H9 (cell line): ENCODE measurements around the gene PCDHAC2. TPM values are rescaled to one million over a fixed set of nuclear protein-coding genes. Genes with fewer than 3 reads are reported as not detected.

Experiments
- DNase-seq: peaks from one replicate; pipeline ENCODE4 v3.0.0-alpha.2; 2017
- H2AFZ ChIP-seq: one replicate; pipeline ENCODE4 v1.6.1; 2013; ENCODE audit warnings: mild to moderate bottlenecking, low read length, control low read depth, moderate library complexity
- H2AK5ac ChIP-seq: 2 replicates; pipeline ENCODE4 v1.6.1; 2013; ENCODE audit warnings: low read length, control low read depth, mixed read lengths; ENCODE audit not compliant: insufficient read length
- H2BK120ac ChIP-seq: one replicate; pipeline ENCODE4 v1.6.1; 2013; ENCODE audit warnings: low read depth, mild to moderate bottlenecking, low read length, control low read depth, inconsistent platforms; ENCODE audit not compliant: poor library complexity, severe bottlenecking
- H2BK12ac ChIP-seq: 2 replicates; pipeline ENCODE4 v1.6.1; 2013; ENCODE audit warnings: low read length, control low read depth, mixed read lengths, low read depth; ENCODE audit not compliant: insufficient read length
- H2BK15ac ChIP-seq: 2 replicates; pipeline ENCODE4 v1.6.1; 2013; ENCODE audit warnings: low read depth, low read length, control low read depth
- H2BK20ac ChIP-seq: one replicate; pipeline ENCODE4 v1.6.1; 2013; ENCODE audit warnings: low read depth, mild to moderate bottlenecking, low read length, control low read depth, inconsistent platforms; ENCODE audit not compliant: poor library complexity, severe bottlenecking
- H2BK5ac ChIP-seq: 2 replicates; pipeline ENCODE4 v1.6.1; 2013; ENCODE audit warnings: low read length, control low read depth, mixed read lengths; ENCODE audit not compliant: insufficient read length
- H3K14ac ChIP-seq: 2 replicates; pipeline ENCODE4 v1.6.1; 2013; ENCODE audit warnings: low read length, control low read depth; ENCODE audit not compliant: insufficient read depth
- H3K18ac ChIP-seq: 2 replicates; pipeline ENCODE4 v1.6.1; 2013; ENCODE audit warnings: low read depth, mild to moderate bottlenecking, mixed read lengths, low read length, control low read depth; ENCODE audit not compliant: insufficient read length
- H3K23ac ChIP-seq: 2 replicates; pipeline ENCODE4 v1.6.1; 2013; ENCODE audit warnings: low read length, control low read depth, mixed read lengths, low read depth; ENCODE audit not compliant: insufficient read length
- H3K23me2 ChIP-seq: 2 replicates; pipeline ENCODE4 v1.6.1; 2013; ENCODE audit warnings: low read depth, mild to moderate bottlenecking, mixed read lengths, low read length, control low read depth; ENCODE audit not compliant: insufficient read length, poor library complexity, severe bottlenecking
- H3K27ac ChIP-seq: 2 replicates; pipeline ENCODE4 v1.5.1; 2013; ENCODE audit warnings: low read length, control low read depth, mixed read lengths, low read depth; ENCODE audit not compliant: insufficient read length
- H3K27me3 ChIP-seq: 2 replicates; pipeline ENCODE4 v1.6.1; 2013; ENCODE audit warnings: low read length, control low read depth, inconsistent platforms; ENCODE audit not compliant: insufficient read depth
- H3K4ac ChIP-seq: 2 replicates; pipeline ENCODE4 v1.6.1; 2013; ENCODE audit warnings: low read depth, mild to moderate bottlenecking, control low read depth, inconsistent platforms, low read length, moderate library complexity
- H3K4me1 ChIP-seq: 2 replicates; pipeline ENCODE4 v1.6.1; 2013; ENCODE audit warnings: low read length, control low read depth, inconsistent platforms; ENCODE audit not compliant: insufficient read depth
- H3K4me2 ChIP-seq: 2 replicates; pipeline ENCODE4 v1.6.1; 2013; ENCODE audit warnings: low read length, control low read depth, mixed read lengths; ENCODE audit not compliant: insufficient read length, insufficient read depth
- H3K56ac ChIP-seq: 2 replicates; pipeline ENCODE4 v1.6.1; 2013; ENCODE audit warnings: low read depth, mild to moderate bottlenecking, mixed read lengths, low read length, control low read depth; ENCODE audit not compliant: insufficient read length
- H3K79me1 ChIP-seq: 2 replicates; pipeline ENCODE4 v1.6.1; 2013; ENCODE audit warnings: low read depth, mild to moderate bottlenecking, moderate library complexity, low read length, control low read depth, inconsistent platforms; ENCODE audit not compliant: insufficient read depth, poor library complexity, severe bottlenecking
- H3K79me2 ChIP-seq: 2 replicates; pipeline ENCODE4 v1.6.1; 2013; ENCODE audit warnings: low read length, control low read depth, inconsistent platforms; ENCODE audit not compliant: insufficient read depth
- H3K9ac ChIP-seq: 2 replicates; pipeline ENCODE4 v1.6.1; 2013; ENCODE audit warnings: low read length, control low read depth, mixed read lengths; ENCODE audit not compliant: insufficient read length; ENCODE audit errors: extremely low read depth
- H3K9me3 ChIP-seq: one replicate; pipeline ENCODE4 v1.6.1; 2013; ENCODE audit warnings: low read depth, low read length, inconsistent platforms; ENCODE audit not compliant: control insufficient read depth
- H3T11ph ChIP-seq: one replicate; pipeline ENCODE4 v1.6.1; 2013; ENCODE audit warnings: mild to moderate bottlenecking, low read length, control low read depth, inconsistent platforms
- H4K20me1 ChIP-seq: one replicate; pipeline ENCODE4 v1.6.1; 2013; ENCODE audit not compliant: control insufficient read depth, insufficient read length, insufficient read depth
- H4K5ac ChIP-seq: 2 replicates; pipeline ENCODE4 v1.6.1; 2013; ENCODE audit warnings: low read depth, mild to moderate bottlenecking, mixed read lengths, low read length, control low read depth; ENCODE audit not compliant: insufficient read length
- H4K8ac ChIP-seq: replicated peaks from 2 replicates; pipeline ENCODE4 v1.6.1; 2013; ENCODE audit warnings: low read length, control low read depth, mixed read lengths, low read depth; ENCODE audit not compliant: insufficient read length
- H4K91ac ChIP-seq: 2 replicates; pipeline ENCODE4 v1.6.1; 2013; ENCODE audit warnings: low read depth, mild to moderate bottlenecking, moderate library complexity, mixed read lengths, low read length, control low read depth; ENCODE audit not compliant: insufficient read length
- H3K27ac Mint-ChIP-seq, 3 experiments: 2 replicates in 2 of 3; 3 replicates in 1 of 3; pipeline ENCODE4 v1.8.0; 2020 to 2021; ENCODE audit warnings: mixed read lengths in 3 of 3, mild to moderate bottlenecking in 1 of 3, moderate library complexity in 1 of 3
- H3K27me3 Mint-ChIP-seq: 2 replicates; pipeline ENCODE4 v1.8.0; 2021; ENCODE audit warnings: low read depth, mild to moderate bottlenecking, moderate library complexity, mixed read lengths
- H3K36me3 Mint-ChIP-seq, 3 experiments: 2 replicates in 2 of 3; 3 replicates in 1 of 3; pipeline ENCODE4 v1.8.0; 2020 to 2021; ENCODE audit warnings: low read depth in 3 of 3, mixed read lengths in 3 of 3; ENCODE audit not compliant: insufficient read depth in 1 of 3
- H3K4me1 Mint-ChIP-seq, 2 experiments: 2 replicates each; pipeline ENCODE4 v1.8.0; 2020; ENCODE audit warnings: mixed read lengths in 2 of 2
- H3K4me3 Mint-ChIP-seq, 2 experiments: 2 replicates in 1 of 2; 3 replicates in 1 of 2; pipeline ENCODE4 v1.8.0; 2020 to 2021; ENCODE audit warnings: mild to moderate bottlenecking in 2 of 2, mixed read lengths in 2 of 2, moderate library complexity in 1 of 2
- H3K9me3 Mint-ChIP-seq, 2 experiments: 2 replicates in 1 of 2; 3 replicates in 1 of 2; pipeline ENCODE4 v1.8.0; 2020; ENCODE audit warnings: mild to moderate bottlenecking in 2 of 2, mixed read lengths in 2 of 2, moderate library complexity in 1 of 2
- CTCF ChIP-seq: fragments of 200-600 bp; sonication (generic); conservative IDR thresholded peaks from 3 replicates; pipeline ENCODE4 v1.8.0; 2021; ENCODE audit warnings: antibody characterized with exemption, mild to moderate bottlenecking
- WGBS: extraction: QIAGEN DNeasy Blood & Tissue Kit; methylation state at CpG from one replicate; pipeline ENCODE4 v1.1.7; 2013; ENCODE audit warnings: missing lambda C conversion rate, low lambda C conversion rate, mixed read lengths; ENCODE audit not compliant: insufficient read length; ENCODE audit errors: extremely low coverage; 5-methylcytosine and 5-hydroxymethylcytosine counted together
- total RNA-seq: library from RNA; stranded (reverse); gene quantifications from 2 replicates; pipeline ENCODE4 v1.2.1, GENCODE V29; 2021

PCDHAC2 gene
- total RNA-seq, 1 experiment from 2014 or later = 4.8 TPM

GRCh38 chr5:141010047-141010793 lies 43.9 kb downstream of the PCDHAC2 start:
- peak overlapping the region in 2 of 3 experiments; percentile 21 to 49; a peak in 5 of 7 replicates for H3K27ac Mint-ChIP-seq
- no CpG with 5 or more reads among the region's 12 CpGs for WGBS
- Histone ChIP-seq H4K5ac (no peak overlapping the region), H2BK12ac (no peak overlapping the region), H4K91ac (no peak overlapping the region), H2BK20ac (no peak overlapping the region), H3K79me2 (no peaks in the 10 kb centered on the region), H3K27me3 (no peaks in the 10 kb centered on the region), H2BK5ac (no peak overlapping the region), H3K4ac (no peak overlapping the region), H3K23me2 (no peaks in the 10 kb centered on the region), H3K14ac (no peak overlapping the region), H4K20me1 (no peaks in the 10 kb centered on the region), H3K23ac (no peak overlapping the region), H3K4me1 (0 out of 2 replicates have a peak, but pooled peaks cover 2% of the 10 kb centered on the region), H3T11ph (no peak overlapping the region), H3K79me1 (no peaks in the 10 kb centered on the region), H3K9ac (no peak overlapping the region), H4K8ac (no peak overlapping the region), H2AFZ (no peak overlapping the region), H2BK120ac (no peak overlapping the region), H3K9me3 (no peaks in the 10 kb centered on the region), H2AK5ac (no peak overlapping the region), H3K27ac (no peak overlapping the region), H2BK15ac (no peak overlapping the region), H3K56ac (no peak overlapping the region), H3K18ac (no peak overlapping the region), H3K4me2 (no peak overlapping the region)
- no peak for DNase-seq
- no peak overlapping the region for H3K4me3 Mint-ChIP-seq
- no peaks in the 10 kb centered on the region for H3K27me3 Mint-ChIP-seq
- H3K4me1 Mint-ChIP-seq = peaks cover 12 to 18% of the 10 kb centered on the region in 2 experiments
- H3K9me3 Mint-ChIP-seq = no peaks in the 10 kb centered on the region
- H3K36me3 Mint-ChIP-seq = peaks cover 6 to 31% (median 7%) of the 10 kb centered on the region in 3 experiments
- TF ChIP-seq CTCF = no peak
